HG02970 (cell line): ENCODE measurements around the gene ESPN.

Experiments used
- ATAC-seq: cut with Tn5 transposase; IDR thresholded peaks from one replicate; pipeline ENCODE4 v1.9.1; 2021; ENCODE audit warnings: mild to moderate bottlenecking, moderate library complexity, moderate number of reproducible peaks; ENCODE audit not compliant: unreplicated experiment, low FRiP score

ESPN gene

GRCh38 chr1:6508154-6508815 lies 83.7 kb downstream of the ESPN start:
- ATAC-seq = no peak

DNA sequence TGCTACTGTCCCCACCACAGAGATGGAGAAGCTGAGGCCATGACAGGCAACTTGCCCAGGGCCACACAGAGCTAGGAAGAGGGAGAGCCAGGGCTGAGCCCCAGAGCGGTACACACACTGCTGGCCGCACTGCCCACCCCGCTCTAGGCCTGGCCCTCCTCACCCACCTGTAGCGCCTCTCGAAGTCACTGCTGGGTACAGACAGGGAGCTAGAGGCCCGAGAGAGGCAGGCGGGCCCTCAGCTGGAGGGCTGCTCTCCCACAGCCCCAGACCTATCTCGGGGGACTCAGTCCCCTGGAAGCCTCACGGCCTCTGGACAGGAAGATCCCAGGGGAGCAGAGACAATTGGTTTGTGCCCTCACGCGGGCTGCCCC lies 84.2 kb downstream of the ESPN start:
- no peak for ATAC-seq

DNA sequence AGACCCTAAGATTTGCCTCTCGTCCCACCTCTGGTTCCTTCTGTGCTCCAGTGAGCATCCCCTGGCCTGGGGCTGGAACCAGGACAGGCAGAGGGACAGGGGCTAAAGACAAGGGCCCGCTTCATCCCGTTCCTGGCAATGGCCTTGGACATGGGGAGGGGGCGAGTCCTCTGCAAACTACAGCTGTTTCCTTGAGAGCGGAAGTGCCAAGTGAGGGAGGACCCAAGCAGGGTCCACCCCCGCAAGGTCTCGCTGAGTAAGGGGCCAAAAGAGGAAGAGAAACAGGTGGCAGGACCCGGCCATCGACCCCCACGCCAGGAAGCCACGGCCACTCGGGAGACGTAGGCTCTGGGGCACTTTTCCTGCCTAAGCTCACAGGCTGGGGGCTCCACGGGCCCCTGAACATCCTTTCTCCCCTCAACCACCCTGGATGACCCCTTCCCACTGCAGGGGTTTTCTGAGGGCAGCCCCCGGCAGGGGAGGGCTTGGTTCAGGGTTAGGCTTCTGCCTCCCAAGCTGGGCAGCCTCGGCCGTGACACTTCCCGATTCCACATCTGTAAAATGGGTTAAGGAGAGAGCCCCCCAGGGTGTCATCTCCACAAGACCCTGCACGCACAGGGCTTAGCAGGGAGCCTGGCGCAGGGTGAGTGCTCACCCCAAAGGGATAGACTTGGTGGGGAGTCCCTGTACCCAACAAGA lies 84.8 kb downstream of the ESPN start:
- no peak for ATAC-seq

DNA sequence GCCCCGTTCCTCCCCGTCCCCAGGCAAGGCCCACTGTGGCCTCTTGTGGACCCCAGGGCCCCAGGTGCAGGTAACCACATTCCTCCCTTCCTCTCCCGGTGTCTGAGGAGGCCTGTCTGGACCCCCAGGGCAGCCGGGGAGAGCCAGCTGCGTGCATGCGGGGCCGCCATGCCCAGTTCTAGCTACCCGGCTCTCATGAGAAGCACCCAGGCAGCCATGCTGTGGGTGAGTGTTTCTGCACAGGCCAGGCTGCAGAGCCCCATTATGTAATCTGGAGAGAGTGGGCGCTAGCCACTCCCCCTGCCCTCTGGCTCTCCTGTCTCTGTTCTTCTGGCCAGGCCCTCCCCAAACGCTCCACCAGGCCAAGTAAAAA lies 85.3 kb downstream of the ESPN start:
- ATAC-seq = no peak

DNA sequence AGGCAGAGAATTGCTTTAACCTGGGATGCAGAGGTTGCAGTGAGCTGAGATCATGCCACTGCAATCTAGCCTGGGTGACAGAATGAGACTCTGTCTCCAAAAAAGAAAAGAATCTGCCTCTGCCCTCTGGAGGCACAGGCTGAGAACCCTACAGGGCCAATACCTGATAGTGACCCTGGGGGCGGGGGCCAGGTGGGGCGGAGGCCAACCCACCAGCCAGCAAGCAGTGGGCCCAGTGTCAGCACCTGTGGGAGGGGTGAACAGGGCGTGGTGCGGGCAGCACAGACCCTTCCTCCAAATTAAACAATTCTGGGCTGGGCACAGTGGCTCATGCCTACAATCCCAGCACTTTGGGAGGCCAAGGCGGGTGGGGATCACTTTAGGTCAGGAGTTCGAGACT lies 85.9 kb downstream of the ESPN start:
- ATAC-seq = no peak
